Fibroblast of skin of left quadriceps (primary cell): ENCODE results near the gene TEX13D.
"Not testable (repeated sequence)": the region's sequence is repeated elsewhere in the genome, so short reads cannot be mapped to it uniquely, and the experiment has no call there.

Source experiments
- DNase-seq, 2 experiments: peaks; one replicate each; pipeline ENCODE4 v3.0.0-alpha.2; 2013; ENCODE audit warnings: low read depth in 2 of 2

Gene TEX13D

DNA sequence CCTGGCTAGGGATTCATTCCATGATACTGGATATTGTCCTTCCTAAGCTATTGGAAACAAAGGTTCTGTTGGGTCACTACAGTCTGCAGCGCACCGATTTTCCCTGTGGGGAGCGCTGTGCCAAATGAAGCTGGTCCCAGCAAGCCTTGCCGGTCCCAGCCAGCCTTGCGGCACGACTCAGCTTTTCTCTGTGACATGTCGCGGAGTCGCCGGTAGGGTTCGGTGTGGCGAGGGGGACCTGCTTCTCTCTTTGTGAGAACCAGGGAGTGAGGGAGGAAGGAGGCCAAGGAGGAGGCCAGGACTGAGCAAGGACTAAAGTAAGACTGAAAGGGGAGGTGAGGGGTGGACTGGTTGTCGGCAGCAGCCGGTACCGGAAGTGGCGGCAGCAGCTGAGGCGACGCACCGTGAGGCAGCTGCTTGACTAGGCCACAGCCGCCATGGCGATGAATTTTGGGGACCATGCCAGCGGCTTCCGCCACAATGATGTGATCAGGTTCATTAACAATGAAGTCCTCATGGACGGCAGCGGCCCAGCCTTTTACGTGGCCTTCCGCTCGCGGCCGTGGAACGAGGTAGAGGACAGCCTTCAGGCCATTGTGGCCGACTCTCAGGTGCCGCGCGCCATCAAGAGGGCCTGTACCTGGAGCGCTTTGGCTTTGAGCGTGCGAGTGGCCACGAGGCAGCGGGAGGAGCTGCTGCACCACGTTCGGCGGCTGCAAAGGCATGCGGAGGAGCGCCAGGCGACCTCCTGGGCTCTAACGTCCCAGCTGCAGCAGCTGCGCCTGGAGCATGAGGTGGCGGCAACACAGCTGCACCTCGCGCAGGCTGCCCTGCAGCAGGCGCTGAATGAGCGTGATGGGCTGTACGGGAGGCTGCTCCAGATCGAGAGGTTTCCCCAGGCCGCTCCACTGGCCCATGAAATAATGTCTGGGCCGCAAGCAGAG is at the start of gene TEX13D:
Gene TEX13D, plus strand, starts transcription at position 180 of the 944 bp plus-strand sequence. Its CDS starts 258 bp downstream, at position 438.
- DNase-seq, result no peak

DNA sequence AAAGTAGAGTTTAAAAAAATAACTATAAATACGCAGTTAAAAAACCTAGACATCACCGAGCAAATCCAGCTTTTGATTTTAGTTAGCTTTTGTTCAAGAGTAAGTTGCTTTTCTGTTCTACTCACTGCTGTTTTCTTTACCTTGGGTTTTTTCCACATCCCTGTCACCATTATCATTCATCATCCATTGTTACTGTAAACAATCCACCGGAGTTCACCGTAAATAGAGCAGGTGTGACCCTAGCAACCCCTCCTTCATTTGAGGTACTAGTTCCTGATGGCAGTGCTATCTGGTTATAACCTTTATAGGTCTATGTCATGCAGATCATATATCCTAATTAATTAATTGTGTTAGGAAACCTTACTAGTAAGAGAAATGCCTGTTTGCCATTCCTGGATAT is 43.0 kb upstream of the TEX13D start:
- no peak for DNase-seq

DNA sequence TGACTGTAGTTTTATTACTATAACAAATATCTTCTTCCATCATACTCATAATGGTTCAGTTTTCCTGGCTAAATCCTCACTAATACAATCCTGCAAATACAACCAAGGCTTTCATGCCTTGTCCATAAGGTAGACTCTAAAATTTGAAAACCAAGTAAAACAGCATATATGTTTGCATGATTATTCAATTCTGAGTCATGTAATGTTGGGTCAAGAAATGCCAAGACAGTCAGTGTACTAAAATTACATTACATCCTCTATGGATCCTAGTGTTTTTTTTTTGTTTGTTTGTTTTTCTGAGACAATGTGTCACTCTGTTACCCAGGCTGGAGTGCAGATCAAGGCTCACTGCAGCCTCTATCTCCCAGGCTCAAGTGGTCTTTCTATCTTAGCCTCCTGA is 38.6 kb upstream of the TEX13D start:
- no peak for DNase-seq

DNA sequence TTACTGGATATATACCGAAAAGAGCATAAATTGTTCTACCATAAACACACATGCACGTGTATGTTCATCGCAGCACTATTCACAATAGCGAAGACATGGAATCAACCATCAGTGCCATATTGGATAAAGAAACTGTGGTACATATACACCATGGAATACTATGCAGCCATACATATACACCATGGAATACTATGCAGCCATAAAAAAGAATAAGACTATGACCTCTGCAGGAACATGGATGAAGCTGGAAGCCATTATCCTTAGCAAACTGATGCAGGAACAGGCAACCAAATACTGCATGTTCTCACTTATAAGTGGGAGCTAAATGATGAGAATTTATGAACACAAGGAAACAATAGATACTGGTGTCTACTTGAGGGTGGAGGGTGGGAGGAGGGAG is 33.1 kb upstream of the TEX13D start:
- not testable (repeated sequence) for DNase-seq

DNA sequence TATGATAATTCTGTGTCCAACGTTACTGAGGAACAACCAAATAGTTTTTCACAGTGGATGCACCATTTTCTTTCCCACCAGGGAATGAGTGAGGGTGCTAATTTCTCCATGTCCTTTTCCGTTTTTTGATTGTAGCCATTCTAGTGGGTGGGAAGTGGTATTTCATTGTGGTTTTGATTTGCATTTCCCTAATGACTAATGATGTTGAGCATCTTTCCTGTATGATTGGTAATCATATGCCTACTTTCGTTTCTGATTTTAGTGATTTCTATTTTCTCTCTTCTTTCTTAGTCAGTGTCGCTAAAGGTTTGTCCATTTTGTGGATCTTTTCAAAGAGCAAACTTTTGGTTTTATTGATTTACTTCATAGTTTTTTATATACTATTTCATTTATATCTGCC is 32.1 kb upstream of the TEX13D start:
- no peak for DNase-seq

GRCh38 chrX:124307253-124307907 is 25.1 kb upstream of the TEX13D start:
- no peak for DNase-seq

DNA sequence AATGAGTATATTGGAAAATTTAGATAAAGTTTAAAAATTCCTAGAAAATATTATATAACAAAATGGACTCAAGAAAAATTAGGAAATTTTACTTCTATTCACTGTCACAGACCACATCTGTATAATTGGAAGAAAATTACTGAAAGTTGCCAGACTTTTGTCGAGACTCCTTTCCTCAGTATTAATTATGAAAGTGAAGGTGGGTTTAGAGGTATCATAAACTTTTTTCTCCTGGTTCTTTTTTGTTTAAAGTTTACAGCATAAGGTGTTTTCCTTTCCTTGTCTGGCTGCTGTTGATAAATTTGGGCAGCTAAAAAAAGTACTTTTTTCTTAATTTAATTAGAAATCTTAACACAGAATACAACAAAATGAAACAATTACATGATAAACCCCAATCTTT is 6.7 kb upstream of the TEX13D start:
- DNase-seq, result no peak

- no peak for DNase-seq
Observed at GRCh38 chrX:124328765-124329164, 3.7 kb upstream of the TEX13D start.

GRCh38 chrX:124333862-124334261 is 1.4 kb downstream of the TEX13D start:
- DNase-seq, result no peak

DNA sequence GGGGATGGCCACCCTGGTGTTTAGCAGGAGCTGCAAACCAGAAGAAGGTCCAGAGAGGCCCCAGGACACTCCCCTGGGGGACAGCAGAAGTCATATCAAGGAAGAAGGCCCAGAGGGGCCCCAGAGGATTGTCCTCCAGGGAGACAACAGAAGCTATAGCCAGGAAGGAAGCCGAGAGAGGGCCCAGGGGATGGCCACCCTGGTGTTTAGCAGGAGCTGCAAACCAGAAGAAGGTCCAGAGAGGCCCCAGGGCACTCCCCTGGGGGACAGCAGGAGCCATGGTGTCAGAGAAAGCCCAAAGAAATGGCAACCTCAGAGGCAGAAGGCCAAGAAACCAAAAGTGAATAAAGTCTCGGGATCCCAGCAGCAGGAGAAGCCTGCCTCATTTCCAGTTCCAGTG is 2.1 kb downstream of the TEX13D start:
- DNase-seq, result not testable (repeated sequence)

GRCh38 chrX:124335598-124335997 is 3.1 kb downstream of the TEX13D start:
- DNase-seq, result no peak

- no peak for DNase-seq
Observed at GRCh38 chrX:124337916-124338315, 5.5 kb downstream of the TEX13D start.

- DNase-seq, result no peak
Observed at GRCh38 chrX:124338733-124339514, 6.5 kb downstream of the TEX13D start.

- no peak for DNase-seq
Observed at GRCh38 chrX:124341396-124342132, 9.1 kb downstream of the TEX13D start.

GRCh38 chrX:124342174-124342867 is 9.9 kb downstream of the TEX13D start:
- no peak for DNase-seq

GRCh38 chrX:124343016-124343415 is 10.6 kb downstream of the TEX13D start:
- DNase-seq, result no peak

DNA sequence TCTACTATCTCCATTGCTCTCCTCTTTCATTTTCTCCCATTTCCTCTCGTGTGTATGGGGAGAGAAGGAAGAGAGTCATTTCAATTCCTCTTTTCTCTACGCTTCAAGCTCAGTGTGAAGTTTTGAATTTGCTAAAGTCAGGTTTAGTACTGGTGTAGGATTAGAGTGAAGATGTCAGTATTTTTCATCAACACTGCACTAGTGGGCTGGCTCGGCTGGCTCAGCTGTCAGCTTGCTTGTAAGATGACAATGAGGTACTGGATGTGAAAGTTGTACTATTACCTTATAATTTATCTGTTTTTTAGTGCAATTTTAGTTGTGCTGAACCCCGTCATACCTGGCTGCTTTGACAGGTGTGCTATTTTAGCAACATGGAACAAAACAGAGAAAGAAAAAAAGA is 11.8 kb downstream of the TEX13D start:
- no peak for DNase-seq

- DNase-seq, result no peak
Observed at GRCh38 chrX:124346117-124346876, 13.8 kb downstream of the TEX13D start, which contains the start of gene SH2D1A. SH2D1A (plus strand) TSS chrX:124346563; CDS start chrX:124346643, 80 bp downstream.

DNA sequence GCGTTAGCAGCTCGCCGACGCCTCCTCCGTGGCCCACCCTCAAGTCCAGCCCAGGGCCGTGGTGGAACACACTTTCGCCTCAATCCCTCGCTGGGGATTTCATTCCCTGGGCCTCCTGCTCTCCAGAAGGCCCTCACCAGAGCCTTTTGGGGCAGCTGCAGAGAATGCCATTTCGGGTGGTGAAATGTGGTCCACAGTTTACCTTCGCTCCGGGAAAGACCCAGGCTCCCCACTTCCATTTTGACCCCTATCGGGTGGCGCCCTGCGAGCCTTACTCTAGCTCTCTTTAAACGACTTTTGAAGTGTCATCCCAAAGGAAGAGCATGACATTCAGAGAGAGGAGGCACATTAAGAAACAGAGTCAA is 14.4 kb downstream of the TEX13D start:
- no peak for DNase-seq

GRCh38 chrX:124347242-124347641 is 14.8 kb downstream of the TEX13D start:
- DNase-seq, result no peak
